DND-41 (cell line): ENCODE data around the gene MMS22L.

Experiments
- EZH2 ChIP-seq: IDR thresholded peaks from 3 replicates; pipeline ENCODE4 v1.6.1; 2012; ENCODE audit warnings: borderline replicate concordance, low read depth, mild to moderate bottlenecking, moderate library complexity, low read length, inconsistent platforms; ENCODE audit not compliant: severe bottlenecking
- TF ChIP-seq, protein P1 (sequence below): IDR thresholded peaks from 2 replicates; pipeline ENCODE4 v1.5.1; 2012; ENCODE audit warnings: borderline replicate concordance, low read length, moderate library complexity, mild to moderate bottlenecking; ENCODE audit not compliant: poor library complexity, severe bottlenecking; ENCODE audit errors: extremely low read depth

DNA sequence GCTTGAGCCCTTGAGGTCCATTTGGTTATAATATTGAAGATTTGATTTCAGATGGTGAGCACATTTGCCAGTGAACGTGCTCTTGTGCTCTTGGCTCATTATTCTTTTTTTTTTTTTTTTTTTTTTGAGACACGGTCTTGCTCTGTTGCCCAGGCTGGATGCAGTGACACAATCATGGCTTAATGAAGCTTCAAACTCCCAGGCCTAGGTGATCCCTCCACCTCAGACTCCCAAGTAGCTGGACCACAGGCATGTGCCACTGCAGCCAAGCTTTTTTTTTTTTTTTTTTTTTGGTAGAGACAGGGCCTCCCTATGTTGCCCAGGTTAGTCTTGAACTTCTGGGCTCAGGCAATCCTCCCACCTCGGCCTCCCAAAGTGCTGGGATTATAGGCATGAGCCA, 182.3 kb downstream of the MMS22L start:
- TF ChIP-seq, protein P1, sequence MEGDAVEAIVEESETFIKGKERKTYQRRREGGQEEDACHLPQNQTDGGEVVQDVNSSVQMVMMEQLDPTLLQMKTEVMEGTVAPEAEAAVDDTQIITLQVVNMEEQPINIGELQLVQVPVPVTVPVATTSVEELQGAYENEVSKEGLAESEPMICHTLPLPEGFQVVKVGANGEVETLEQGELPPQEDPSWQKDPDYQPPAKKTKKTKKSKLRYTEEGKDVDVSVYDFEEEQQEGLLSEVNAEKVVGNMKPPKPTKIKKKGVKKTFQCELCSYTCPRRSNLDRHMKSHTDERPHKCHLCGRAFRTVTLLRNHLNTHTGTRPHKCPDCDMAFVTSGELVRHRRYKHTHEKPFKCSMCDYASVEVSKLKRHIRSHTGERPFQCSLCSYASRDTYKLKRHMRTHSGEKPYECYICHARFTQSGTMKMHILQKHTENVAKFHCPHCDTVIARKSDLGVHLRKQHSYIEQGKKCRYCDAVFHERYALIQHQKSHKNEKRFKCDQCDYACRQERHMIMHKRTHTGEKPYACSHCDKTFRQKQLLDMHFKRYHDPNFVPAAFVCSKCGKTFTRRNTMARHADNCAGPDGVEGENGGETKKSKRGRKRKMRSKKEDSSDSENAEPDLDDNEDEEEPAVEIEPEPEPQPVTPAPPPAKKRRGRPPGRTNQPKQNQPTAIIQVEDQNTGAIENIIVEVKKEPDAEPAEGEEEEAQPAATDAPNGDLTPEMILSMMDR: no peak
- TF ChIP-seq EZH2: no peak
